KMS-11 (cell line): Measurements from ENCODE around the gene SPATS2L.

Source experiments
- H2AFZ ChIP-seq: fragments of 200-600 bp; sonication (generic); 2 replicates; pipeline ENCODE4 v1.6.1; 2016; ENCODE audit warnings: antibody characterized with exemption, mixed run types, low read depth
- H3K27ac ChIP-seq: fragments of 200-600 bp; sonication (generic); 2 replicates; pipeline ENCODE4 v1.6.1; 2016; ENCODE audit warnings: mild to moderate bottlenecking, mixed run types
- H3K27me3 ChIP-seq: fragments of 200-600 bp; sonication (generic); 2 replicates; pipeline ENCODE4 v1.6.1; 2017; ENCODE audit warnings: mild to moderate bottlenecking, low read depth, mixed run types, moderate library complexity; ENCODE audit not compliant: insufficient read depth
- H3K36me3 ChIP-seq: fragments of 200-600 bp; sonication (generic); 2 replicates; pipeline ENCODE4 v1.6.1; 2017; ENCODE audit warnings: mild to moderate bottlenecking, mixed run types; ENCODE audit not compliant: insufficient read depth
- H3K4me1 ChIP-seq: fragments of 200-600 bp; sonication (generic); 2 replicates; pipeline ENCODE4 v1.6.1; 2016; ENCODE audit warnings: mild to moderate bottlenecking, low read depth, mixed run types; ENCODE audit not compliant: poor library complexity, severe bottlenecking
- H3K4me2 ChIP-seq: fragments of 200-600 bp; sonication (generic); 2 replicates; pipeline ENCODE4 v1.7.0; 2016; ENCODE audit warnings: mild to moderate bottlenecking, mixed run types
- H3K4me3 ChIP-seq: fragments of 200-600 bp; sonication (generic); IDR thresholded peaks from 2 replicates; pipeline ENCODE4 v1.6.1; 2017; ENCODE audit warnings: low read depth, low read length, mixed read lengths; ENCODE audit not compliant: insufficient read depth
- H3K79me2 ChIP-seq: fragments of 200-600 bp; sonication (generic); 2 replicates; pipeline ENCODE4 v1.6.1; 2016; ENCODE audit warnings: low read depth, mixed run types; ENCODE audit not compliant: insufficient read depth
- H3K9ac ChIP-seq: fragments of 200-600 bp; sonication (generic); 2 replicates; pipeline ENCODE4 v1.6.1; 2016; ENCODE audit warnings: mild to moderate bottlenecking, mixed run types
- H4K20me1 ChIP-seq: fragments of 200-600 bp; sonication (generic); 2 replicates; pipeline ENCODE4 v1.6.1; 2016; ENCODE audit warnings: mild to moderate bottlenecking, mixed run types; ENCODE audit not compliant: insufficient read depth
- TF ChIP-seq, protein P1 (sequence below): fragments of 200-600 bp; sonication (generic); conservative IDR thresholded peaks from 2 replicates; pipeline ENCODE4 v1.6.1; 2017; ENCODE audit warnings: low read depth, mild to moderate bottlenecking, antibody characterized with exemption, low read length, moderate library complexity, mixed read lengths

The SPATS2L gene

GRCh38 chr2:200509612-200510433 is 203.3 kb downstream of the SPATS2L start, which contains the start of gene KCTD18:
TSS of gene KCTD18 (minus strand) at chr2:200510068. CDS start at chr2:200507016, 3,052 bp downstream.
- peak within 1 kb of the TSS; percentile 73 for H3K9ac ChIP-seq
- peak within 1 kb of the TSS; percentile 91 for H3K4me2 ChIP-seq
- peaks cover 4% of the 10 kb centered on the region for H3K4me1 ChIP-seq
- H3K27me3 ChIP-seq = no peaks in the 10 kb centered on the region
- TF ChIP-seq, protein P1, sequence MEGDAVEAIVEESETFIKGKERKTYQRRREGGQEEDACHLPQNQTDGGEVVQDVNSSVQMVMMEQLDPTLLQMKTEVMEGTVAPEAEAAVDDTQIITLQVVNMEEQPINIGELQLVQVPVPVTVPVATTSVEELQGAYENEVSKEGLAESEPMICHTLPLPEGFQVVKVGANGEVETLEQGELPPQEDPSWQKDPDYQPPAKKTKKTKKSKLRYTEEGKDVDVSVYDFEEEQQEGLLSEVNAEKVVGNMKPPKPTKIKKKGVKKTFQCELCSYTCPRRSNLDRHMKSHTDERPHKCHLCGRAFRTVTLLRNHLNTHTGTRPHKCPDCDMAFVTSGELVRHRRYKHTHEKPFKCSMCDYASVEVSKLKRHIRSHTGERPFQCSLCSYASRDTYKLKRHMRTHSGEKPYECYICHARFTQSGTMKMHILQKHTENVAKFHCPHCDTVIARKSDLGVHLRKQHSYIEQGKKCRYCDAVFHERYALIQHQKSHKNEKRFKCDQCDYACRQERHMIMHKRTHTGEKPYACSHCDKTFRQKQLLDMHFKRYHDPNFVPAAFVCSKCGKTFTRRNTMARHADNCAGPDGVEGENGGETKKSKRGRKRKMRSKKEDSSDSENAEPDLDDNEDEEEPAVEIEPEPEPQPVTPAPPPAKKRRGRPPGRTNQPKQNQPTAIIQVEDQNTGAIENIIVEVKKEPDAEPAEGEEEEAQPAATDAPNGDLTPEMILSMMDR = peak; percentile 51; the same call in 1 of the 2 replicates
- H2AFZ ChIP-seq = peak within 1 kb of the TSS; percentile 94
- no peak within 1 kb of the TSS for H3K27ac ChIP-seq
- H3K36me3 ChIP-seq = no peaks in the 10 kb centered on the region
- peak within 1 kb of the TSS; percentile 25 for H3K4me3 ChIP-seq
- H3K79me2 ChIP-seq = no peaks in the 10 kb centered on the region; the same call in 1 of the 2 replicates
- no peaks in the 10 kb centered on the region for H4K20me1 ChIP-seq

- H2AFZ ChIP-seq = no peak overlapping the region
- H3K4me1 ChIP-seq = peaks cover 4% of the 10 kb centered on the region
- H3K4me2 ChIP-seq = no peak overlapping the region
- H3K79me2 ChIP-seq = no peaks in the 10 kb centered on the region
- no peak overlapping the region for H3K27ac ChIP-seq
- H3K4me3 ChIP-seq = no peak overlapping the region
- H4K20me1 ChIP-seq = no peaks in the 10 kb centered on the region
- H3K27me3 ChIP-seq = no peaks in the 10 kb centered on the region
- H3K9ac ChIP-seq = no peak overlapping the region
- TF ChIP-seq, protein P1 = no peak
- H3K36me3 ChIP-seq = no peaks in the 10 kb centered on the region
Observed at GRCh38 chr2:200515155-200515554, 208.7 kb downstream of the SPATS2L start.

DNA sequence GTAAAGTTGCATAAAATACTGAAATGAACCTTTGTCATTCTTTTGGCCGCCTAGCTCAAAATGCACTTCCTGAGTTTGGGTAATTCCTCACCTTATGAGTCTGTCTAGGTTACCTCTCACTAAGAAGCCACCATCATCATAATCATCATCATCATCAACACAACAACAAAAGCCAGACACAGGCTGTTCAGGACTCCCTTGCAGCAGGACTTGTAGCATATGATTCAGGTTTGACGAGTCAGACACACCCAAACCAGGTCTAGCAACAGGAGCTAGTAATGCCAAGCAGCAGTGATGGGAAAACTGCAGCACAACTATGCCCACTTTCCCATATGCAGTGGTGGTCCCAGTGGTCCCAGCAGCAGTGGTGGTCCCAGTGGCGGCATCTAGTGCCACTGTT is 216.7 kb downstream of the SPATS2L start:
- Histone ChIP-seq H3K4me2 (no peak overlapping the region), H3K79me2 (peaks cover 16% of the 10 kb centered on the region), H3K4me3 (no peak overlapping the region), H3K4me1 (peaks cover 18% of the 10 kb centered on the region), H3K36me3 (no peaks in the 10 kb centered on the region), H2AFZ (no peak overlapping the region), H4K20me1 (0 out of 2 replicates have a peak, but pooled peaks cover 3% of the 10 kb centered on the region), H3K9ac (no peak overlapping the region), H3K27ac (no peak overlapping the region), H3K27me3 (no peaks in the 10 kb centered on the region)
- TF ChIP-seq, protein P1 = no peak

DNA sequence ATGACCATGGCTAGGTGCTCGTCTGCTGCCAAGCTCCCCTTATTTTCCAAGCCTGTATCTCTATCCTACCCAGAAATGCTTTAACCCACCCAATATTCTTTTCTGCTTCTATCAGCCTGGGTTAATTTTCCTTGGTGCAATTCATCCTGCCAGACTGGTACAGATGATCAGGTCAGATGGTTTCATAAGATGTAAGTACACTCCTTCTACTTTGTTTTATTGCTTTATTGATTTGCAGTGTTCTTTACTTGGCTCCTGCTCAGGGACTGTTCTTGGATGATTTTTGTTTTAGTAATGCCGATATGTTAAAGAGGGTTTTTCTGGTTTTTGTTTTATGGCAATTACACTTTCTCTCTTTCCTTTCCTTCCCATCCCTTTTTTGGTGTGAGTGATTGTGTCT is 217.1 kb downstream of the SPATS2L start:
- Histone ChIP-seq H3K4me3 (no peak overlapping the region), H3K36me3 (no peaks in the 10 kb centered on the region), H3K79me2 (peaks cover 21% of the 10 kb centered on the region), H2AFZ (no peak overlapping the region), H3K9ac (no peak overlapping the region), H3K27me3 (no peaks in the 10 kb centered on the region), H3K27ac (no peak overlapping the region), H4K20me1 (0 out of 2 replicates have a peak, but pooled peaks cover 3% of the 10 kb centered on the region), H3K4me1 (peaks cover 22% of the 10 kb centered on the region), H3K4me2 (no peak overlapping the region)
- TF ChIP-seq, protein P1 = no peak
